NK-92 (cell line): ENCODE data around the gene BTRC.

Experiments used
- DNase-seq: peaks from one replicate; lab custom pipeline; 2025; ENCODE audit not compliant: unreplicated experiment; lab: John Stamatoyannopoulos, UW

The BTRC gene

DNA sequence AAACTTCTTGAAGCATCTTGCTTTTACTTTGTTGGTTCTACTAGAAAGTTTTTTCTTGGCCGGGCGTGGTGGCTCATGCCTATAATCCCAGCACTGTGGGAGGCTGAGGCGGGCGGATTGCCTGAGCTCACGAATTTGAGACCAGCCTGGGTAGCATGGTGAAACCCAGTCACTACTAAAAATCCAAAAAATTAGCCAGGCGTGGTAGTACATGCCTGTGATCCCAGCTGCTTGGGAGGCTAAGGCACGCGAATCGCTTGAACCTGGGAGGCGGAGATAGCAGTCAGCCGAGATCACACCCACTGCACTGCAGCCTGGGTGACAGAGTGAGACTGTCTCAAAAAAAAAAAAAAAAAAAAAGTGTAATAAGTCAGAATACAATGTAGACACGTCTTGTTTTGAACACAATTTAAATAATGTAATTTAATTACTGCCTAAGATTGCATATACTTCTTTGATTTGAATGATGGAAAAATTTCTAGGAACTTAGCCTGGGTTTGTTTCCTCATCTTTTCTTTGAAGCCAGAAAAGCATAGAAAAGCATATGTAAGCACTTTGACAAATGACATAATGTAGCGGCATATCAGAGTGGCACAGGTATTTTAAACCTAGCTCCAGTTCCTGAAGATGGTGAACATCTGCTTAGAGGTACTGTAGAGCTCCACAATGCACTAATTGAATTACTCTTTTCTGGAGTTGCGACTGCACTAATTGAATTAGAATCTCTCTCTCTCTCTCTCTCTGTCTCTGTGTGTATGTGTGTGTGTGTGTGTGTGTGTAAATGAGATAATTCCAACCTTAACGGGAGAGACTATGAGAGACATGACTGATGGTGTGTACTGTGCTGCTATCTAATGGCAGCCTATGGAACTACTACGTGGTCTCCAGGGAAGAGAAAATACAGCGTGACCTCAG, 87.8 kb downstream of the BTRC start:
- DNase-seq = no peak

DNA sequence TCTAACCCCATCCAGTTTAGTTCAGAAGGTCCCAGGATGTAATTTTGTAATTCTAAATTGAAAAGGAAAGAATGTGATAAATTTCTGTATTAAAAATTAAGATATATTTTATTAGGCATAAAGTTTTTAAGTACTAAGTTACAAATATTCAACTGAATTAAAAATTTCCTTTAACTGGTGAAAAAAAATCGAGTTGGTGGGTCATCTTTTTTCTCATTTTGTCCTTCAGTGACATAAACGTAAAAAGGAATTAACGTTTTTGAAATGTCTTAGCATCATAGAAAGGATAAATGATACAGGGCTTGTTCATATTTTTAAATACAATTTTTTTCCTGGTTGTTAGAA, 88.5 kb downstream of the BTRC start:
- no peak for DNase-seq

GRCh38 chr10:101444058-101444898, 90.3 kb downstream of the BTRC start:
- DNase-seq = no peak

- DNase-seq = no peak
Measured at GRCh38 chr10:101446071-101446470, 92.1 kb downstream of the BTRC start.

DNA sequence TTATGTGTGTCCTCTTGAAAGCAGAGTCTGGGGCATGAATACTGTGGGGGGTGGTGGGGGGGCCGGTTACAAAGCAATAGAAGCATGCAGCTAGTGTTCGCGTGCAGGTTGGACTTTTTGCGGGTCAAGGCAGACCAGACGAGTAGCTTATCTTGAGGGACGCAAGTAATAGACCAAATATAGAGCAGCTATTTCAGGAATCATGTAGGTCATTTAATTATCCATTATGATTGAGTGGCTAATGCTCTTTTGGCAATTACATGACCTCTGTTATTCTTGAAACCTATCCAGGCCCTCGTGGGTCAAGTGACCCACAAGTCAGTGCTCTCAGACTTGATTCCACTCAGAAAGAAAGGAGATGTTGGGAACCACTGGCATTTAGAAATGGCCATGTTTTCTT, 93.0 kb downstream of the BTRC start:
- DNase-seq = no peak

- DNase-seq = no peak
Measured at GRCh38 chr10:101447477-101447876, 93.5 kb downstream of the BTRC start.

DNA sequence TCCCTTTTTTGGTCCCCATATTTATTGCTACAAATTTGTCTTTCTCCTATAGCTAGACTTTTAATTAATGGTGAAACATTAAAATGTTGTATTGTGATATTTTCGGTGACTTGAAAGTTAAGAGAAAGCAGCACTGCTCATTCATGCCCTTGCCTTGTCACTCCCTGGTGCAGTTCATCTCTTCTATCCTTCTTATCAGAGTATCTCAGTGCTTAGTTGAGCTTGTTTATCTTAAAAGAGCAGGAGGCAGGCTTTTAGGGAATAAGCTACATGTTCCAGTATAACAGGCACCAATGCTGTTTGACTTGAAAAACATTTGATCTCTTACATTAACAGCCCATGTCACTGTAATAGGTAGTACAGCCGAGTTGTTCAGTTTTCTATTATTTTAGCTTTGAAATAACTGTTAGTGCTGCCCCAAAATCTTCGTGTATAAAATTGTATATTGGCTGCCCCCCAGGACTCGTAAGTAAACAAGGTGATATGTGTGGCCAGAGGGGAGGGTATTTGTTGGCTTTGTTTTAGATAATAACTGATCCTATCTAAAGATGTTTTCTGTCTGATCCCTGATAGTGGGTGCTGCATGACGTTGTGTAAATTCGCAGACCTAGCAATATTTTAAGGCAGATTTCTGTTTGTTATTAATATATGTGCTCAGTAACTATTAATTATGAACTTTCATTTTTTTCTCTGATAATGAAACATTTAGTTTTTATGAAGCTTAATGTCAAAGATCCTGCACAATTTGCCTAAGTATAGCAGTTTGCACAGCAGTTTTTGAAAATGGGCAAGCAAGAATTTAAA, 96.5 kb downstream of the BTRC start:
- DNase-seq = no peak

GRCh38 chr10:101451261-101451660, 97.3 kb downstream of the BTRC start:
- no peak for DNase-seq

- no peak for DNase-seq
Measured at GRCh38 chr10:101451667-101452069, 97.7 kb downstream of the BTRC start.

- no peak for DNase-seq
Measured at GRCh38 chr10:101452176-101452575, 98.2 kb downstream of the BTRC start.

- no peak for DNase-seq
Measured at GRCh38 chr10:101452593-101452992, 98.6 kb downstream of the BTRC start.

DNA sequence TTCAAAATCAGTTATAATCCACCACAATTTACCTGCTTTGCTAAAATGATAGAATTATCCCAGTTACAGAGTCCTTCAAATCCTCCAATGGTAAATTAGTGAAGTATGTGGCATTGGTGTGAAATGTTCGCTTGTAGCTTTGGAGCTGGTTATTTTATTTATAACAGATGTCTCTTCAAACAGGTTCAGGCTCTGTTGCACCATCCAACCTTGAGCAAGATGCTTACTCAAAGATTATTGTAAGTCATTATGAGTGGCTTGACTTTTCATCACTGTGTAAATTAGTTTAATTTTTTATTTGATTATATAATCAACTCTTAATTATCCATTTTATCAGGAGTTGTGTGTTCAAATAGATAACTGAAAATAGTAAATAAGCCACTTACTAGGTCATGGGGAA, 99.4 kb downstream of the BTRC start:
- DNase-seq = no peak

DNA sequence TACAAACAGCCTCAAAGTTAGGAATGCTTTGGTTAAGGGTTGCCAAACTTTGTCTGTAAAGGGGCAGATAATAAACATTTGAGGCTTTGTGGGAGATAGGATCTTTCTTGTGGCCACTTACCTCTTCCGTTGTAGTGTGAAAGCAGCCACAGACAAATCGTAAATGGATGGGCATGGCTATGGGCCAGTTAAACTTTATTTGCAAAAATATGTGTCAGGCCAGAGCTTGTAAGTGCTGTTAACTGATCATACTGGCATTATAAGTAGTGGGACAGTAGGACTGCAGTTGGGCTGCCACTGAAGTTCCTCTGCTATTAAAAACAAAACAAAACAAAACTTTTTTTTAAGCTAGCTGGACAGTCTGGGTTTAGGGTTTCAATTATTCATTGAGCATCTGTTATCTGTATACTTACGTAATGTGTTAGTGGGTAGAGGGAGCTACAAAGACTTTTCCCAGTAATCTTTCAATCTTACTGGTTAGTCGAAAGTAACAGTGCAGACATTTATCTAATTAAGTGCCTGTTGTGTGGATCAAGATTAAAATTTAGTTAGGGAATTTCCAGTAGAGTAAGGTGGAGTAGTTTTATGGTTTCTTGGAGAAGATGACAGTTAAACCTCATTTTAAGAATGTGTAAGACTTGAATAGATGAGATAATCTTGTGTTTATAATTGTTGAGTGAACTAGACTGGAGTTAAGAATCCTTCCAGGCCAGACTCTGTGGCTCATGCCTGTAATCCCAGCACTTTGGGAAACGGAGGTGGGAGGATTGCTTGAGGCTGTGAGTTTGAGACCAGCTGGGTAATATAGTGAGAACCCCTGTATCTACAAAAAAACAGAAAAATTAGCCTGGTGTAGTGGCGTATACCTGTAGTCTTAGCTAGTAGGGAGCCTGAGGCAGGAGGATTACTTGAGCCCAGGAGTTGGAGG, 100.1 kb downstream of the BTRC start:
- no peak for DNase-seq

- no peak for DNase-seq
Measured at GRCh38 chr10:101458869-101459268, 104.9 kb downstream of the BTRC start.

GRCh38 chr10:101464082-101464481, 110.1 kb downstream of the BTRC start:
- no peak for DNase-seq

DNA sequence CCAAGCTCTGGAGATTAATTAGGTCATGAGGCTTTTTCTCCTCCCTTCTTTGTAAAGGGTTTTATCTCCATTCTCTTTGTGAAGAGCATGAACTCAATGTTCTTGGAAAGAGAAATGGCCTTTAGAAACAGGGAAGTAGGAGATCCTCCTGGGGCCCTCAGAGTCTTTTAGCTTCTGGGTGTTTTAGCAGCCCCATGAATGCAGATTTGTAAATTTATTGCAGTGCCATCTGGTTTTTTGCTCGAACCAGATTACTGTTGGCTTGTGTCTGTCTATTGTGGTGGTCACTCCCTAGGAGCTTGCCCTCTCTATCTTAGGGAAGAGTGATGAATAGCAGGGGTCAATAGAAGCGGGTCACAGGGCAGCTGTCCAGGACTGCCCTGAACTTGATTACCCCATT, 110.6 kb downstream of the BTRC start:
- DNase-seq = no peak

GRCh38 chr10:101466016-101466912, 112.3 kb downstream of the BTRC start:
- DNase-seq = no peak

GRCh38 chr10:101467286-101467770, 113.4 kb downstream of the BTRC start:
- no peak for DNase-seq

GRCh38 chr10:101468159-101468558, 114.2 kb downstream of the BTRC start:
- DNase-seq = no peak
